Coronary artery (tissue), 2 donors: ENCODE data around the gene ZNF256.

Experiments used
- DNase-seq: peaks from one replicate; pipeline ENCODE4 v3.0.0-alpha.2; 2017; ENCODE audit warnings: low spot score
- H3K27ac ChIP-seq, 2 donors: fragments of 200-600 bp; sonication (generic); one replicate each; pipeline ENCODE4 v1.5.1; 2016 to 2019
- H3K4me3 ChIP-seq: fragments of 200-600 bp; sonication (generic); 2 replicates; pipeline ENCODE4 v1.5.1; 2016; ENCODE audit warnings: mild to moderate bottlenecking, moderate library complexity
- TF ChIP-seq, protein P1 (sequence below): fragments of 200-600 bp; sonication (generic); IDR thresholded peaks from one replicate; pipeline ENCODE4 v1.5.1; 2019; ENCODE audit warnings: antibody characterized with exemption

The ZNF256 gene

DNA sequence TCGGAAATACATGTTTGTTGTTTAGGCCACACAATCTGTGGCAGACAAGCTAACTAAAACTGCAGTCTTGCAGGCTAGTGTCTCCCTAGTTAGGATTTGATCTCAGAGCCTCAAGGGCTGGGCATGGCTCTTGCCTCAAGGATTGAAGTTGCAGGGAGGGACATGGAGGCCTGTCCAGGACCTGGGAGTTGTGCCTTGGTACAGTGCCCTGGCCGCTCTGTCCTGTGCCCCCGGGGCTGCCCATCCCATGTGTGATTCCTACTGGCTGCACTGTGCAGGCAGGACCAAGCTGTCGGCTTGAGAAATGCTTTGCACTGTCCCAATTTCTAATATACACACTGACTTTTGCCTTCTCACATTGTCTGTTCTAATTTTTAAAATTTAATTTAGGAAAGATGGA, 7.5 kb upstream of the ZNF256 start:
- Histone ChIP-seq H3K4me3 (no peak overlapping the region), H3K27ac (no peak overlapping the region)
- TF ChIP-seq, protein P1, sequence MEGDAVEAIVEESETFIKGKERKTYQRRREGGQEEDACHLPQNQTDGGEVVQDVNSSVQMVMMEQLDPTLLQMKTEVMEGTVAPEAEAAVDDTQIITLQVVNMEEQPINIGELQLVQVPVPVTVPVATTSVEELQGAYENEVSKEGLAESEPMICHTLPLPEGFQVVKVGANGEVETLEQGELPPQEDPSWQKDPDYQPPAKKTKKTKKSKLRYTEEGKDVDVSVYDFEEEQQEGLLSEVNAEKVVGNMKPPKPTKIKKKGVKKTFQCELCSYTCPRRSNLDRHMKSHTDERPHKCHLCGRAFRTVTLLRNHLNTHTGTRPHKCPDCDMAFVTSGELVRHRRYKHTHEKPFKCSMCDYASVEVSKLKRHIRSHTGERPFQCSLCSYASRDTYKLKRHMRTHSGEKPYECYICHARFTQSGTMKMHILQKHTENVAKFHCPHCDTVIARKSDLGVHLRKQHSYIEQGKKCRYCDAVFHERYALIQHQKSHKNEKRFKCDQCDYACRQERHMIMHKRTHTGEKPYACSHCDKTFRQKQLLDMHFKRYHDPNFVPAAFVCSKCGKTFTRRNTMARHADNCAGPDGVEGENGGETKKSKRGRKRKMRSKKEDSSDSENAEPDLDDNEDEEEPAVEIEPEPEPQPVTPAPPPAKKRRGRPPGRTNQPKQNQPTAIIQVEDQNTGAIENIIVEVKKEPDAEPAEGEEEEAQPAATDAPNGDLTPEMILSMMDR = no peak
- no peak for DNase-seq

DNA sequence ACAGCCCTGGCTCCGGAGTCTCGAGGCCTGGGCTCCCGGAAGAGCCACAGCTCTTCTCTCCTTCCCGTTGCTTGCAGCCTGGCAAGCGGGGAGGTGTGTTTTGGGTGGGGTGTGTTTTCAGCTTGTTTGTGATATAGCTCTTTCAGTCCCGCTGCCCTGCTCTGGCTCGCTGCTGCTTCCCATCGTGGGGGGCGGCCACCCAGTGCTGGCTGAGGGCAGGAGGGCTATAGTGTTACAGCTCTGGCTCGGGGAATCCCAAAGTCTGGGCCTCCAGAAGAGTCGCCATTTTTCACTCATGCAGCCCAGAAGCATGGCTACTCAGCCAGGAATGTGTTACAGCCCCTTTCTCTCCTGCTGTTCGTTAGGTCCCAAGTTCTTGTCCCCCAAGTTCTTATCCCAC, 2.2 kb upstream of the ZNF256 start:
- Histone ChIP-seq H3K27ac (no peak overlapping the region), H3K4me3 (no peak overlapping the region)
- no peak for DNase-seq
- TF ChIP-seq, protein P1 = no peak

DNA sequence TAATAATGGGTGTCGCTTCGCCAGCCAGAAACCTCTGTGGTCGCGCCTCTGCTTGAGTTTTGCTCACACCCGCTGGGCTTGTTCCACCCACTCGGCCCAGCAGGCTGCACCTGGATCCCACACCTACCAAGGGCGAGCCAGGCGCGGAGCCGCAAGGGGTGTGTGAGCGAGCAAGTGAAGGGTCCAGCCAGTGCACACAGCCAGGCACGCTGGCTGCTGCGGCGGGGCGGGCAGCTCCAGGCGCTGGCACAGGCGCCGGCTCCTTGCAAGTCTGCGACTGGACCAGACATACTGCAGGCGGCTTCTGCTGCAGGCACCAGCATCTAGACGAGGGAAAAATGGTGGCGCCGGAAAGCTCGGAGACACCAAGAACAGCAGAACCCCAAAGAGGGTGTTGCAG, 1.8 kb upstream of the ZNF256 start:
- TF ChIP-seq, protein P1 = no peak
- Histone ChIP-seq H3K27ac (no peak overlapping the region), H3K4me3 (no peak overlapping the region)
- no peak for DNase-seq

DNA sequence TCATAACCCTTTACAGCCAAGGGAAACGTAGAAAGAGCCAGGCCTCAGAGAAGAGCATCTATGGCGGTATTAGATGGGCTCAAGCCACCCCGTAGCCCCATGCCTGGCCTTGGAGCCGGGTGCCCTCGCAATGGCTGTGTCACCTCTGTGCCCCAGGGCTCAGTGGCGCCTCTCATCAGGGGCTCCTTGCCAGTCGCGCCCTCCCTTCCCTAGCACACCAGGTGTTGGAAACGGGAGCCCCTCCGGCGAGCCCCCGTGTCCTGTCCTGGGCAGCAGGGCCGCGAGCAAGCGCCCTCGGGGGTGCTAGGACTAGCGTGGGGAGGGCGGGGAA, 453 bp downstream of the ZNF256 start:
- no peak for DNase-seq
- TF ChIP-seq, protein P1 = no peak
- H3K4me3 ChIP-seq = peak overlapping the region; percentile 91
- H3K27ac ChIP-seq = peak overlapping the region; percentile 57 to 85

DNA sequence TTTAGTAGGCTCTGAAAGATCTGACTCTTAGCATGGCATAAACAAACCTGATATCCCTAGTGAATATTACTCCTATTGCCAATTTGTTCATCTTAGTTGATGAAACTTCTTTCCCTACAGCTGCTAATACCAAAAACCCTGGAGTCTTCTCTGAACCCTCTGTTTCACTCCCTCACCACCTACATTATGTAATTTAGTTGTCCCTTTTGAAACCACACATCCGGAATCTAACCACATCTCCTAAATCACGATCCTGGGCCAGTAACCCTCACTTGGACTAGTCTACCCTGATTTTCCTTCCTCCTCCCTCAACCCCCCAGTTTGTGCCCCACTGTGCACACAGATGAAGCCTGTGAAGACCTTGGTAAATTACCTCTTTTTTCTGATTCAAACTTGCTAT, 1.2 kb downstream of the ZNF256 start:
- no peak overlapping the region for H3K27ac ChIP-seq
- H3K4me3 ChIP-seq = peak overlapping the region; percentile 91
- no peak for DNase-seq
- TF ChIP-seq, protein P1 = no peak

DNA sequence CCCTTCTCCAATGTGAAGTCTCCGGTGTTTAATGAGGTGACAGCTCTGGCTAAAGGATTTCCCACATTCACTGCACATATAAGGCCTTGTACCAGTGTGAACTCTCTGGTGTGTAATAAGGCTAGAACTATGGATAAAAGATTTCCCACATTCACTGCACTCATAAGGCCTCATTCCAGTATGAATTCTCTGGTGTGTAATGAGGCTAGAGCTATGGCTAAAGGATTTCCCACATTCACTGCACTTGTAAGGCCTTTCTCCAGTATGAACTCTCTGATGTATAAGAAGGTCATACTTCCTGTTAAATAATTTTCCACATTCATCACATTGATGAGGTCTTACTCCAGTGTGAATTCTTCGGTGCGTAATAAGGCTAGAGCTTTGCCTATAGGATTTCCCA, 5.9 kb downstream of the ZNF256 start:
- no peak for DNase-seq
- Histone ChIP-seq H3K27ac (no peak overlapping the region), H3K4me3 (no peak overlapping the region)
- TF ChIP-seq, protein P1 = no peak

DNA sequence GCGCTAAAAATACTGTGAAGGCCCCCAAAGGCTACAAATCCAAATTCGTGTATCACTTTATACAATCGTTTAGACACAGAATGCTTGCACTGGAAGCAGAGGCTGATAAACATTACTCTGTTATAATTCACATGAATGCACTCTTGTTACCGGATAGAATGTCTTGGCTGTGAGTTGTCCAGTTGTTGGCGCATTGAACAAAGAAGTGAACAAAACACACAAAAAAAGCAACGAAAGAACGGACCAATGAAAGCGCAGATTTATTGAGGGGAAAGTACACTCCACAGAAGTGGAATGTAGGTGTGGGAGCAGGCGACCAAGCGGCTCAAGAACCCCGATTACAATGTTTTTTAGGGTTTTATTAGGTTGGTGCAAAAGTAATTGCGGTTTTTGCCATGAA, 11.8 kb downstream of the ZNF256 start:
- Histone ChIP-seq H3K4me3 (peak overlapping the region; percentile 90), H3K27ac (no peak overlapping the region)
- no peak for DNase-seq
- TF ChIP-seq, protein P1 = no peak
